Left ventricle myocardium inferior (tissue), 1 donor: ENCODE data around the gene KRT7. TPM values are rescaled to one million over a fixed set of nuclear protein-coding genes. Genes with fewer than 3 reads are reported as not detected.
A peak's percentile ranks its signal among the peaks of the same experiment; 100 is the strongest.

Experiments used
- DNase-seq: peaks from one replicate; pipeline ENCODE4 v3.0.0-alpha.2; 2020
- H3K27ac ChIP-seq: fragments of 200-600 bp; replicated peaks from 2 replicates; pipeline ENCODE4 v1.8.0; 2021
- H3K27me3 ChIP-seq: fragments of 200-600 bp; 2 replicates; pipeline ENCODE4 v1.8.0; 2021; ENCODE audit warnings: low read depth
- H3K36me3 ChIP-seq: fragments of 200-600 bp; 2 replicates; pipeline ENCODE4 v1.8.0; 2021
- H3K4me1 ChIP-seq: fragments of 200-600 bp; 2 replicates; pipeline ENCODE4 v1.8.0; 2021
- H3K4me3 ChIP-seq: fragments of 200-600 bp; 2 replicates; pipeline ENCODE4 v1.8.0; 2021; ENCODE audit warnings: mild to moderate bottlenecking, moderate library complexity
- H3K9me3 ChIP-seq: fragments of 200-600 bp; replicated peaks from 2 replicates; pipeline ENCODE4 v1.8.0; 2021
- CTCF ChIP-seq: fragments of 200-600 bp; IDR thresholded peaks from 2 replicates; pipeline ENCODE4 v1.8.0; 2021; ENCODE audit warnings: antibody characterized with exemption, mild to moderate bottlenecking, borderline replicate concordance
- intact Hi-C: fragments of 100-400 bp; cut with micrococcal nuclease; formaldehyde crosslinking; loops from one replicate; pipeline ENCODE4 v1.11.0; 2022
- total RNA-seq: library from RNA; stranded (reverse); fragmentation: NEBNext Ultra II Directional; extraction: Animal tissue kit (Norgen Biotek cat#: 25700); gene quantifications from one replicate; pipeline ENCODE4 v1.2.1, GENCODE V29; 2021
- donor health status: DM: no; HTN: yes; CAD: no; lungs with severe emphysema.

The KRT7 gene
- total RNA-seq, 1 donor from 2014 or later: not detected

GRCh38 chr12:52190860-52191729, 41.9 kb upstream of the KRT7 start:
- H3K9me3 ChIP-seq: no peaks in the 10 kb centered on the region
- H3K4me3 ChIP-seq: no peak overlapping the region
- H3K27me3 ChIP-seq: no peaks in the 10 kb centered on the region
- no peak for TF ChIP-seq CTCF
- H3K36me3 ChIP-seq: no peaks in the 10 kb centered on the region
- intact Hi-C loops: no loop called here
- no peak overlapping the region for H3K27ac ChIP-seq
- DNase-seq: no peak
- peaks cover 39% of the 10 kb centered on the region for H3K4me1 ChIP-seq

- H3K4me3 ChIP-seq: no peak within 1 kb of the TSS
- TF ChIP-seq CTCF: no peak
- no peaks in the 10 kb centered on the region for H3K9me3 ChIP-seq
- DNase-seq: peak; percentile 81
- no peaks in the 10 kb centered on the region for H3K27me3 ChIP-seq
- H3K27ac ChIP-seq: peak within 1 kb of the TSS; percentile 30
- no peaks in the 10 kb centered on the region for H3K36me3 ChIP-seq
- peaks cover 40% of the 10 kb centered on the region for H3K4me1 ChIP-seq
- intact Hi-C loops: no loop called here
These were observed 40.9 kb upstream of the KRT7 start, which contains the start of gene KRT80 for GRCh38 chr12:52191841-52192791. Gene KRT80, minus strand, starts transcription at chr12:52192014. Its CDS starts 112 bp downstream, at chr12:52191902.

GRCh38 chr12:52193532-52193931, 39.5 kb upstream of the KRT7 start:
- Histone ChIP-seq H3K4me1 (peaks cover 54% of the 10 kb centered on the region), H3K9me3 (no peaks in the 10 kb centered on the region), H3K4me3 (no peak overlapping the region), H3K27ac (no peak overlapping the region), H3K36me3 (no peaks in the 10 kb centered on the region), H3K27me3 (no peaks in the 10 kb centered on the region)
- no peak for DNase-seq
- intact Hi-C loops: no loop called here
- no peak for TF ChIP-seq CTCF

- Histone ChIP-seq H3K4me1 (peaks cover 58% of the 10 kb centered on the region), H3K27me3 (no peaks in the 10 kb centered on the region), H3K36me3 (no peaks in the 10 kb centered on the region), H3K4me3 (no peak overlapping the region), H3K27ac (no peak overlapping the region), H3K9me3 (no peaks in the 10 kb centered on the region)
- intact Hi-C loops: no loop called here
- TF ChIP-seq CTCF: no peak
- no peak for DNase-seq
These were observed 39.1 kb upstream of the KRT7 start for GRCh38 chr12:52193991-52194390.

DNA sequence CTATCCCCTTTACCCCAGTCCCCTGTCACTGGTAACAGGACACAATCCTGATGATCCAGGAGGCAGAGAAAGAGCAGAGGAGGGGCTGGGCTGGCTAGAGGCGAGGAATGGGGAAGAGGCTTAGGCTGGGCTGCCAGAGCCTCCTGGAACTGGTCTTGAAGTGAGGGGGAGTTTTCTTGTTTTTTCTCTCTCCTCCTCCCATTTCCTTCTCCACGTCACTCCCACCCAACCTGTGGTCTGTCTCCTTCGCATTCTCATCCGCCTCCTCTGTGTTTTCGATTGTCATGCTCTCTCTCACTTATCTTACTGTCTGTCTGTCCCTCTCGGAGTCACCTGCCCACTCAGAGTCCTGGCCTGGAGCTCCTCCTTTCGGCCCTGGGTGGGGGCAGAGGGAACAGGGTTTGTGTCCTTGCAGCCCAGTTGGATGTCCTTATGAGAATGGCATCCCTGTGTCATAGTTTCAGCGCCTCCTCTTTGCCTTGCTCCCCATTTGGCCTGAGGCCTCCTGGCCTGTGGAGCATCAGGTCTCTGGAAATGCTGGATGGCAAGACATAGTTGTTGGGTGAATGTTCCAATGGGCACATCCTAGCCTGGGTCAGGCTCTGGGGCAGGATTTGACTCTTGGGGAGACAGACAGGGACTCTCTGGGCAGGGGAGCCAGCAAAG, 37.8 kb upstream of the KRT7 start:
- Histone ChIP-seq H3K4me1 (peaks cover 70% of the 10 kb centered on the region), H3K36me3 (no peaks in the 10 kb centered on the region), H3K9me3 (no peaks in the 10 kb centered on the region), H3K27me3 (no peaks in the 10 kb centered on the region), H3K27ac (no peak overlapping the region), H3K4me3 (no peak overlapping the region)
- no peak for DNase-seq
- intact Hi-C loops: no loop called here
- TF ChIP-seq CTCF: no peak
